Gastrocnemius medialis (tissue), 4 donors: ENCODE data around the gene UNCX.

Source experiments
- POLR2A ChIP-seq, 2 donors: fragments of 450-650 bp; IDR thresholded peaks; one replicate each; pipeline ENCODE4 v1.6.1; 2017; ENCODE audit warnings: antibody characterized with exemption in 2 of 2, mild to moderate bottlenecking in 2 of 2, moderate library complexity in 2 of 2
- TF ChIP-seq, protein P1 (sequence below), 5 experiments: fragments of 450-650 bp in 3 of 5; fragments of 200-600 bp in 2 of 5; sonication (generic) in 2 of 5; IDR thresholded peaks in 4 of 5; conservative IDR thresholded peaks in 1 of 5; 1 replicate in 4 of 5; 2 replicates in 1 of 5; pipeline ENCODE4 v1.5.1; 2016 to 2019; ENCODE audit warnings: antibody characterized with exemption in 5 of 5, mild to moderate bottlenecking in 3 of 5, moderate library complexity in 3 of 5

DNA sequence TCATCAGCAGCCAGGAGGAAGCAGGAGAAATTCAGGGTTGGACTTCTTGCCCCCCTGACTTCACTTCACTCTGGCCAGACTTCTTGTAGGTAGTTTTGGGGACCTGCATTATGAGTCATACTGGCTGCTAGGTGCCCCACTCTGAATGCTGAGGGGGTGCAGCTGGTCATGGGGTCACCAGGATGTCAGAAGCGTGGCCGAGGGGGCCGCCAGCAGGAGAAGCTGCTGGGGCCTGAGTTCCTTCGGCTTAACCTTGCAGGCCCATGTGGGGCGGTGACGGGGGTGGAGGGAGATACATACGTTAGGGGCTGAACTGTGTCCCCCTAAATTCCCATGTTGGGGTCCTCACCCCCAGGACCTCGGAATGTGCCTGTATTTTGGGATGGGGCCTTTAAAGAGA, 18.2 kb downstream of the UNCX start:
- TF ChIP-seq, protein P1, sequence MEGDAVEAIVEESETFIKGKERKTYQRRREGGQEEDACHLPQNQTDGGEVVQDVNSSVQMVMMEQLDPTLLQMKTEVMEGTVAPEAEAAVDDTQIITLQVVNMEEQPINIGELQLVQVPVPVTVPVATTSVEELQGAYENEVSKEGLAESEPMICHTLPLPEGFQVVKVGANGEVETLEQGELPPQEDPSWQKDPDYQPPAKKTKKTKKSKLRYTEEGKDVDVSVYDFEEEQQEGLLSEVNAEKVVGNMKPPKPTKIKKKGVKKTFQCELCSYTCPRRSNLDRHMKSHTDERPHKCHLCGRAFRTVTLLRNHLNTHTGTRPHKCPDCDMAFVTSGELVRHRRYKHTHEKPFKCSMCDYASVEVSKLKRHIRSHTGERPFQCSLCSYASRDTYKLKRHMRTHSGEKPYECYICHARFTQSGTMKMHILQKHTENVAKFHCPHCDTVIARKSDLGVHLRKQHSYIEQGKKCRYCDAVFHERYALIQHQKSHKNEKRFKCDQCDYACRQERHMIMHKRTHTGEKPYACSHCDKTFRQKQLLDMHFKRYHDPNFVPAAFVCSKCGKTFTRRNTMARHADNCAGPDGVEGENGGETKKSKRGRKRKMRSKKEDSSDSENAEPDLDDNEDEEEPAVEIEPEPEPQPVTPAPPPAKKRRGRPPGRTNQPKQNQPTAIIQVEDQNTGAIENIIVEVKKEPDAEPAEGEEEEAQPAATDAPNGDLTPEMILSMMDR (IDR thresholded peaks at IDR 0.05 in 4 of 5, conservative IDR thresholded peaks at IDR 0.05 in 1 of 5), result no peak
- no peak for TF ChIP-seq POLR2A (IDR thresholded peaks at IDR 0.05)
